ENCODE results near the gene TDRD9. TPM values are rescaled to one million over a fixed set of nuclear protein-coding genes. Genes with fewer than 3 reads are reported as not detected.
A peak's percentile ranks its signal among the peaks of the same experiment; 100 is the strongest.

The TDRD9 gene, protein sequence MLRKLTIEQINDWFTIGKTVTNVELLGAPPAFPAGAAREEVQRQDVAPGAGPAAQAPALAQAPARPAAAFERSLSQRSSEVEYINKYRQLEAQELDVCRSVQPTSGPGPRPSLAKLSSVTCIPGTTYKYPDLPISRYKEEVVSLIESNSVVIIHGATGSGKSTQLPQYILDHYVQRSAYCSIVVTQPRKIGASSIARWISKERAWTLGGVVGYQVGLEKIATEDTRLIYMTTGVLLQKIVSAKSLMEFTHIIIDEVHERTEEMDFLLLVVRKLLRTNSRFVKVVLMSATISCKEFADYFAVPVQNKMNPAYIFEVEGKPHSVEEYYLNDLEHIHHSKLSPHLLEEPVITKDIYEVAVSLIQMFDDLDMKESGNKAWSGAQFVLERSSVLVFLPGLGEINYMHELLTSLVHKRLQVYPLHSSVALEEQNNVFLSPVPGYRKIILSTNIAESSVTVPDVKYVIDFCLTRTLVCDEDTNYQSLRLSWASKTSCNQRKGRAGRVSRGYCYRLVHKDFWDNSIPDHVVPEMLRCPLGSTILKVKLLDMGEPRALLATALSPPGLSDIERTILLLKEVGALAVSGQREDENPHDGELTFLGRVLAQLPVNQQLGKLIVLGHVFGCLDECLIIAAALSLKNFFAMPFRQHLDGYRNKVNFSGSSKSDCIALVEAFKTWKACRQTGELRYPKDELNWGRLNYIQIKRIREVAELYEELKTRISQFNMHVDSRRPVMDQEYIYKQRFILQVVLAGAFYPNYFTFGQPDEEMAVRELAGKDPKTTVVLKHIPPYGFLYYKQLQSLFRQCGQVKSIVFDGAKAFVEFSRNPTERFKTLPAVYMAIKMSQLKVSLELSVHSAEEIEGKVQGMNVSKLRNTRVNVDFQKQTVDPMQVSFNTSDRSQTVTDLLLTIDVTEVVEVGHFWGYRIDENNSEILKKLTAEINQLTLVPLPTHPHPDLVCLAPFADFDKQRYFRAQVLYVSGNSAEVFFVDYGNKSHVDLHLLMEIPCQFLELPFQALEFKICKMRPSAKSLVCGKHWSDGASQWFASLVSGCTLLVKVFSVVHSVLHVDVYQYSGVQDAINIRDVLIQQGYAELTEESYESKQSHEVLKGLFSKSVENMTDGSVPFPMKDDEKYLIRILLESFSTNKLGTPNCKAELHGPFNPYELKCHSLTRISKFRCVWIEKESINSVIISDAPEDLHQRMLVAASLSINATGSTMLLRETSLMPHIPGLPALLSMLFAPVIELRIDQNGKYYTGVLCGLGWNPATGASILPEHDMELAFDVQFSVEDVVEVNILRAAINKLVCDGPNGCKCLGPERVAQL (N-terminal part only)
- total RNA-seq: under 1 TPM; 0.33 to 0.62 TPM

- no peak for ATAC-seq (ENCODE audit: low read depth)
- Mint-ChIP-seq H3K4me3 (no peak within 1 kb of the TSS), H3K27me3 (peaks cover 10% of the 10 kb centered on the region), H3K27ac (no peak within 1 kb of the TSS), H3K36me3 (no peaks in the 10 kb centered on the region), H3K9me3 (no peaks in the 10 kb centered on the region), H3K4me1 (peaks cover 7% of the 10 kb centered on the region)
- POLR2A ChIA-PET: no interaction called here
- DNase-seq: no peak
Measured at GRCh38 chr14:103928011-103928890, at the start of gene TDRD9. TSS of gene TDRD9 (plus strand) at chr14:103928456. CDS start at chr14:103928510, 54 bp downstream.

DNA sequence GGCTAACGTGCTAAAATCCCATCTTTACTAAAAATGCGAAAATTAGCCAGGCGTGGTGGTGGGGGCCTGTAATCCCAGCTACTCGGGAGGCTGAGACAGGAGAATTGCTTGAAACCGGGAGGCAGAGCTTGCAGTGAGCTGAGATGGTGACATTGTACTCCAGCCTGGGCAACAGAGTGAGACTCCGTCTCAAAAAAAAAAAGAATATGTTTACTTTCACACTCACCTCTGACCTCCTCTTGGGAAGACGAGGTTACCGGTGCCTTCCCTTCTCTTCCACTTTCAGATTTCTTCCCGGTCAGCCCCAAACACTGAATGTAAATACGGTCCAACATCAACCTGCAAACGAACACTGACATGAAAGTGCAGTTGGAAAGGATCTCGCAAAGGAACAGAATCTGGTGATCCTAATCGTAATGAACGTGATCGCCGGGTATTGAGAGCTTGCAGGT is 49.1 kb upstream of the TDRD9 start:
- Mint-ChIP-seq H3K4me3 (peak overlapping the region; percentile 49), H3K36me3 (no peaks in the 10 kb centered on the region), H3K27ac (no peak overlapping the region), H3K27me3 (peaks cover 2% of the 10 kb centered on the region), H3K4me1 (peaks cover 18% of the 10 kb centered on the region), H3K9me3 (peaks cover 3% of the 10 kb centered on the region)
- ATAC-seq (ENCODE audit: low read depth) (no peak), DNase-seq (no peak)
- POLR2A ChIA-PET: interaction anchor here (0.7 kb wide), 1 partner anchor 10 kb away, joined by 3 read pairs; no protein-coding TSS in a partner anchor

DNA sequence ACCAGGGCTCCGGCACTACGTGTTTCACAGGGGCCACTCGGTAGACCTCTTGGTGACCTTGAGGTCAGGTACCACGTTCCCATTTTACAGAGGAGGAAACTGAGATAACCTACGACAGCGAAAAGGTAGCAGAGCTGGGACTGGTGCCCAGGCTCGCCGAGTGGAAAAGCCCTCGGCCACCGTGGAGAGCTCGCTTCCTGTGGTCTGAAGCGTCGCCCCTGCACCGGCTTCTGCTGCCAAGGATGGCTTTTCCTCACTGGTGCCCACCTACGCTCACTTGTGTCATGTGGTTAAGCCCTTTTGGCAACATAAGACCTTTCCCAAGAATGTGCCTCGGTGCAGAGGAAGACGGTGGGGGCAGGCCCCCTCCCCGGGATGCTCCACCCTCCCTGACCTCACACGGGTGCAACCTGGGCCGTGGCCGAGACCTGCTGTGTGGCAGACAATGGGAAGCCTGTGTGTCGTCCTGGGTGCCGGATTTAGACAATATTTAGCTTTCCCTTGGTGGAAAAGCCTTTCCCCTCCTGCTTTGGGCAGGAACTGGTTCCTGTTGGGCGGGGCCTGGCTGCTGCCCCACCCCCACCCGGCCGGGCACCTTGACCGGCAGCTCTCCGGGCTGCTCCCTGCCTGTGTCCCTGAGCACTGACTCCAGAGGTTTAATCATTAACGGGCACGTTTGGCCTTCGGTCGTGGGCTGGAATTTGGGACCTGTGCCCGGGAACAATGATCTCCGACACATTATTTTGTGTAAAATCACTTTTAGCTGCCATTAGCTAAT is 48.5 kb upstream of the TDRD9 start:
- DNase-seq: peak; percentile 45
- peaks cover 2% of the 10 kb centered on the region for H3K27me3 Mint-ChIP-seq
- POLR2A ChIA-PET: no interaction called here
- no peaks in the 10 kb centered on the region for H3K36me3 Mint-ChIP-seq
- peak overlapping the region; percentile 69 for H3K4me3 Mint-ChIP-seq
- peaks cover 3% of the 10 kb centered on the region for H3K9me3 Mint-ChIP-seq
- ATAC-seq (ENCODE audit: low read depth): peak; percentile 27
- H3K4me1 Mint-ChIP-seq: peaks cover 16% of the 10 kb centered on the region
- H3K27ac Mint-ChIP-seq: peak overlapping the region; percentile 25

GRCh38 chr14:103880348-103881267 is 47.6 kb upstream of the TDRD9 start:
- no peak for ATAC-seq (ENCODE audit: low read depth)
- Mint-ChIP-seq H3K36me3 (no peaks in the 10 kb centered on the region), H3K9me3 (no peaks in the 10 kb centered on the region), H3K27me3 (peaks cover 2% of the 10 kb centered on the region), H3K27ac (peak overlapping the region; percentile 25), H3K4me3 (peak overlapping the region; percentile 69), H3K4me1 (peaks cover 12% of the 10 kb centered on the region)
- POLR2A ChIA-PET: interaction anchor here (0.6 to 1.0 kb wide), 2 partner anchors 40 to 43 kb away, joined by 3 to 4 read pairs; no protein-coding TSS in a partner anchor
- DNase-seq: no peak

GRCh38 chr14:103881268-103882201 is 46.7 kb upstream of the TDRD9 start:
- H3K4me1 Mint-ChIP-seq: peaks cover 10% of the 10 kb centered on the region
- ATAC-seq (ENCODE audit: low read depth) (no peak), DNase-seq (no peak)
- no peak overlapping the region for H3K27ac Mint-ChIP-seq
- H3K9me3 Mint-ChIP-seq: no peaks in the 10 kb centered on the region
- no peak overlapping the region for H3K4me3 Mint-ChIP-seq
- peaks cover 2% of the 10 kb centered on the region for H3K27me3 Mint-ChIP-seq
- no peaks in the 10 kb centered on the region for H3K36me3 Mint-ChIP-seq
- POLR2A ChIA-PET: interaction anchor here (1.0 to 1.4 kb wide), 2 partner anchors 9 to 44 kb away, joined by 3 read pairs; no protein-coding TSS in a partner anchor

DNA sequence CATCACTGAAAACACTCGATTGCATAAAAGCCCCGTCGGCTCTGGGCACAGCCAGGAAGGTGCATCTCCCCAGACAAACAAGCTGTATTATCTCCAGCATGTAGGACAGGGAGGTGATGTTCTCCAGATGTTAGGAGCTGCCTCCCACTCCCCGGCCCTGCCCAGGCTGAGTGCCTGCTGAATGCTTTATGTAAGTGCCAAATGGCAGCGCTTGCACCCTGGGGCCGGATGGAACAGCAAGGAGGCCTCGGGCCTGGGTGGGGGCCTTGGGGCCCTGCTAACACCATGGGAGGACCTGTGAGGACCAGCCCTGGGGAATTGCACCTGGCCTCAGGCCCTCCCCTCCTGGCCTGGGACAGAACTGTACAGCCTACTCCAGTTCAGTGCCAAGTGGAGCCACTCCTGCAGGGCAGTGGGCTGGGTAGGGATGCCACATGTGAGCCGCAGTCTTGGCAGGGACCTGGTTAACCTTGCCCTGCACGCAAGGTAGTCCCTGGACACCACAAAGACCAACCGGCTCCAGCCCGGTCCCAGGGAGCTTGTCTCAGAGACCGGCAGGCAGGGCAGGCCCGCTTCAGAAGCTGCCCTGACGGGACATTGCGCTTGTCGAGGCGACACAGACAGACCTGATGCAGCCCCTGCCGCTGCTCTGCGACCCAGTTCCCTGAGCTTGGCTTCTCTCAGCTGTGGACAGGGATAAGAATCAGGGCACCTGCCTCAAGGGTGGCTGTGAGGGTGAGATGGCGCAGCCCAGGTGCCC is 45.6 kb upstream of the TDRD9 start:
- Mint-ChIP-seq H3K27me3 (peaks cover 2% of the 10 kb centered on the region), H3K36me3 (no peaks in the 10 kb centered on the region), H3K4me1 (peaks cover 10% of the 10 kb centered on the region), H3K9me3 (no peaks in the 10 kb centered on the region), H3K27ac (no peak overlapping the region), H3K4me3 (no peak overlapping the region)
- POLR2A ChIA-PET: interaction anchor here (1.4 kb wide), 1 partner anchor 10 kb away, joined by 3 read pairs; no protein-coding TSS in a partner anchor
- DNase-seq (no peak), ATAC-seq (ENCODE audit: low read depth) (no peak)

DNA sequence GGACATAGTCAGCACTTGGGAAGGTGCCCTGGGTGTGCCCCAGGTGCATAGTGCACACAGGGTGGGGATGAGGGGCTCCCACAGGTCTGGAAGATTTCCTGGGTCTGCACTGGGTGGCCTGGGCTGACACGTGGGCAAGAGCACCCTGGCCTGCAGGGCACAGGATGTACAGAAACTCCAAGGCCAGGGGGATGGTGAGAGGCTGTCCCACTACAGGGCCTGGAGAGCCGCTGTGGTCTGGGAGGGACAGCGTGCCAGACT is 45.1 kb upstream of the TDRD9 start:
- no peak for DNase-seq
- H3K4me3 Mint-ChIP-seq: no peak overlapping the region
- no peaks in the 10 kb centered on the region for H3K9me3 Mint-ChIP-seq
- no peak overlapping the region for H3K27ac Mint-ChIP-seq
- no peaks in the 10 kb centered on the region for H3K36me3 Mint-ChIP-seq
- H3K4me1 Mint-ChIP-seq: peaks cover 10% of the 10 kb centered on the region
- POLR2A ChIA-PET: no interaction called here
- peaks cover 2% of the 10 kb centered on the region for H3K27me3 Mint-ChIP-seq
- ATAC-seq (ENCODE audit: low read depth): no peak

DNA sequence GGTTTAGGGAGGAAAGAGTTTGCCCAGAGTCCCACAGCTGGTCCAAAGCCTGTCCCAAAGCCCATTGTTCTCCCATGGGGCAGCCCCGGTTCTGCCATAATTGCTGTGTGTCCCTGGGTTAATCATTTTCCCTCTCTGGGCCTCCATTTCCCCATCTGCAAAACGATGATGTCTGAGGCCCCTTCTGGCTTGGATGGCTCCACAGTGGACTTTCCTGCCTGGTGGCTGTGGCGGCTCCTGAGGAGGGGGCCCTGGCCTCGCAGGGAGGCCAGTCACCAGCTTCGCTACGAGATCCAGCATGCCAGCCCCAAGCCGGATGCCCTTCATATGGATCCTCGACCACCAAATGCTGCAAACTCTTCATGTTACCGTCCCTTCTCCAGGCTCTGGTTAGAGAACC is 43.4 kb upstream of the TDRD9 start:
- ATAC-seq (ENCODE audit: low read depth) (no peak), DNase-seq (no peak)
- Mint-ChIP-seq H3K4me1 (peaks cover 4% of the 10 kb centered on the region), H3K4me3 (no peak overlapping the region), H3K27me3 (peaks cover 2% of the 10 kb centered on the region), H3K9me3 (no peaks in the 10 kb centered on the region), H3K36me3 (no peaks in the 10 kb centered on the region), H3K27ac (no peak overlapping the region)
- POLR2A ChIA-PET: no interaction called here

GRCh38 chr14:103885509-103885932 is 42.7 kb upstream of the TDRD9 start:
- no peak overlapping the region for H3K4me3 Mint-ChIP-seq
- POLR2A ChIA-PET: no interaction called here

More at GRCh38 chr14:103885509-103885932, 42.7 kb upstream of the TDRD9 start:
- no peaks in the 10 kb centered on the region for H3K36me3 Mint-ChIP-seq
- DNase-seq (no peak), ATAC-seq (ENCODE audit: low read depth) (no peak)
- H3K27ac Mint-ChIP-seq: no peak overlapping the region
- H3K9me3 Mint-ChIP-seq: no peaks in the 10 kb centered on the region
- H3K27me3 Mint-ChIP-seq: peaks cover 2% of the 10 kb centered on the region
- peaks cover 1% of the 10 kb centered on the region for H3K4me1 Mint-ChIP-seq

Data from activated naive CD8-positive, alpha-beta T cell treated with anti-CD3 and anti-CD28 coated beads, Interleukin-2, amount 10 ng/mL, durations not matched to agents 7 days and 5 days (primary cell).